GM12873 (cell line): ENCODE data around the gene RIMS1.

Experiments
- TF ChIP-seq, protein P1 (sequence below): IDR thresholded peaks from 2 replicates; pipeline ENCODE4 v1.5.1; 2012; ENCODE audit warnings: low read depth, mild to moderate bottlenecking, moderate library complexity, low read length, control low read depth; ENCODE audit not compliant: insufficient read depth; ENCODE audit errors: missing control alignments

RIMS1 gene

DNA sequence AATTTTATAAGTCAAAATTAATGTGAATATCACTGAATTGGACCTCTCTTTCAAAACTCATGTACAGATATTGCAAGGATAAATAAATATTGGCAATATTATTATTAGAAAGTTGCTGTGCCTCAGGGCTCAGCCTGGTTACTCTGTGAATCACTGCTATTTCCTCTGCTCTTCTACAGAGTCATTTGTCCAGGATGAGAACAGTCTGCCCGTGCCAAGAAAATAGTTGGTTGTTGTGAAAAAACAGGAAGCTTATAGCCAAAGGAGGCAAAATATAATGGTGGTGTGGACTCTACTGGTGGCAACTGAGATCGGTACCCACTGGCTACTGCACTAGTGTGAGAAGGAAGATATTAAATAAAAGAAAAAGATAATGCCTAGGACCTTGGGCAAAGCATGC is 93.6 kb downstream of the RIMS1 start:
- TF ChIP-seq, protein P1, sequence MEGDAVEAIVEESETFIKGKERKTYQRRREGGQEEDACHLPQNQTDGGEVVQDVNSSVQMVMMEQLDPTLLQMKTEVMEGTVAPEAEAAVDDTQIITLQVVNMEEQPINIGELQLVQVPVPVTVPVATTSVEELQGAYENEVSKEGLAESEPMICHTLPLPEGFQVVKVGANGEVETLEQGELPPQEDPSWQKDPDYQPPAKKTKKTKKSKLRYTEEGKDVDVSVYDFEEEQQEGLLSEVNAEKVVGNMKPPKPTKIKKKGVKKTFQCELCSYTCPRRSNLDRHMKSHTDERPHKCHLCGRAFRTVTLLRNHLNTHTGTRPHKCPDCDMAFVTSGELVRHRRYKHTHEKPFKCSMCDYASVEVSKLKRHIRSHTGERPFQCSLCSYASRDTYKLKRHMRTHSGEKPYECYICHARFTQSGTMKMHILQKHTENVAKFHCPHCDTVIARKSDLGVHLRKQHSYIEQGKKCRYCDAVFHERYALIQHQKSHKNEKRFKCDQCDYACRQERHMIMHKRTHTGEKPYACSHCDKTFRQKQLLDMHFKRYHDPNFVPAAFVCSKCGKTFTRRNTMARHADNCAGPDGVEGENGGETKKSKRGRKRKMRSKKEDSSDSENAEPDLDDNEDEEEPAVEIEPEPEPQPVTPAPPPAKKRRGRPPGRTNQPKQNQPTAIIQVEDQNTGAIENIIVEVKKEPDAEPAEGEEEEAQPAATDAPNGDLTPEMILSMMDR = no peak

- TF ChIP-seq, protein P1 = no peak
These were observed 96.0 kb downstream of the RIMS1 start for GRCh38 chr6:71982389-71982788.

- TF ChIP-seq, protein P1 = no peak
These were observed 96.8 kb downstream of the RIMS1 start for GRCh38 chr6:71983131-71983530.

DNA sequence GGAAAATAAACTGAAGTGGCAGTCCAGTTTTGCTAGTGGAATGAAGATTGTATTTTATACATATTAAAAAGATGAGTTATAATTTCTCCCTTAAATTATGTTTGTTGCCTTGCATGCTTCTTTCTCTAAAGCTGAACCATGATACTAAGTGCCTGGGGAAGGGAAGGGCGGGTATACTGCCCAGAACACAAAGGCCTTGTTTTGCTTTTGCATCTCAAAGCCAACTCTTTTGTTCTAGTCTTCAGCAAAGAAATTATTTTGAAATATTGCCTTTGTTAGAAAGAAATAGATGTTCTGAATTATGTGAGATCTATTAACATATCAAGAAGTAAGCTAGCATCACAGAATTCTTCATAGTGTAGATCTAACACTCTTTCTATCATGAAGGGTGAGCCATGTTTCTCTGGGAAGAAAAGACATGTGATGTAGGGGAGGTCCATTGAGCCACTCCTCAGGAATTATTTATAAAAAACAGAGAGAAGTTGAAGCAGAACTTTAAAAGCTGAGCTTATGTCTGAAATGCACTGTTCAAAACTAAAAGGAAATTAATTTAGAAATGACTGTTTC is 108.4 kb downstream of the RIMS1 start:
- TF ChIP-seq, protein P1 = no peak

GRCh38 chr6:71997341-71997740 is 111.0 kb downstream of the RIMS1 start:
- TF ChIP-seq, protein P1 = no peak

- TF ChIP-seq, protein P1 = no peak
These were observed 116.1 kb downstream of the RIMS1 start for GRCh38 chr6:72002415-72002814.

GRCh38 chr6:72022830-72023229 is 136.5 kb downstream of the RIMS1 start:
- TF ChIP-seq, protein P1 = no peak
